Gastroesophageal sphincter (tissue), 3 donors: Measurements from ENCODE around the gene ZNF425.

ENCODE experiments used
- POLR2A ChIP-seq, 2 donors: fragments of 450-650 bp; IDR thresholded peaks; one replicate each; pipeline ENCODE4 v1.6.1; 2017; ENCODE audit warnings: antibody characterized with exemption in 2 of 2, mild to moderate bottlenecking in 2 of 2, moderate library complexity in 1 of 2
- TF ChIP-seq, protein P1 (sequence below), 4 experiments: fragments of 200-600 bp in 2 of 4; fragments of 450-650 bp in 2 of 4; sonication (generic) in 1 of 4; IDR thresholded peaks; one replicate each; pipeline ENCODE4 v1.5.1; 2017 to 2019; ENCODE audit warnings: antibody characterized with exemption in 4 of 4, mild to moderate bottlenecking in 2 of 4, moderate library complexity in 2 of 4

GRCh38 chr7:149103424-149103823 lies 22.7 kb downstream of the ZNF425 start:
- TF ChIP-seq, protein P1, sequence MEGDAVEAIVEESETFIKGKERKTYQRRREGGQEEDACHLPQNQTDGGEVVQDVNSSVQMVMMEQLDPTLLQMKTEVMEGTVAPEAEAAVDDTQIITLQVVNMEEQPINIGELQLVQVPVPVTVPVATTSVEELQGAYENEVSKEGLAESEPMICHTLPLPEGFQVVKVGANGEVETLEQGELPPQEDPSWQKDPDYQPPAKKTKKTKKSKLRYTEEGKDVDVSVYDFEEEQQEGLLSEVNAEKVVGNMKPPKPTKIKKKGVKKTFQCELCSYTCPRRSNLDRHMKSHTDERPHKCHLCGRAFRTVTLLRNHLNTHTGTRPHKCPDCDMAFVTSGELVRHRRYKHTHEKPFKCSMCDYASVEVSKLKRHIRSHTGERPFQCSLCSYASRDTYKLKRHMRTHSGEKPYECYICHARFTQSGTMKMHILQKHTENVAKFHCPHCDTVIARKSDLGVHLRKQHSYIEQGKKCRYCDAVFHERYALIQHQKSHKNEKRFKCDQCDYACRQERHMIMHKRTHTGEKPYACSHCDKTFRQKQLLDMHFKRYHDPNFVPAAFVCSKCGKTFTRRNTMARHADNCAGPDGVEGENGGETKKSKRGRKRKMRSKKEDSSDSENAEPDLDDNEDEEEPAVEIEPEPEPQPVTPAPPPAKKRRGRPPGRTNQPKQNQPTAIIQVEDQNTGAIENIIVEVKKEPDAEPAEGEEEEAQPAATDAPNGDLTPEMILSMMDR (IDR thresholded peaks at IDR 0.05): no peak
- TF ChIP-seq POLR2A (IDR thresholded peaks at IDR 0.05): no peak
